ENCODE measurements around the gene ZNF48.

The ZNF48 gene

GRCh38 chr16:30417529-30418349 is 22.5 kb downstream of the ZNF48 start:
- H3K4me3 ChIP-seq (ENCODE audit: low read depth, low read length): peak overlapping the region; percentile 72
- DNase-seq (ENCODE audit: low read depth): peak; percentile 96
- TF ChIP-seq CTCF (conservative IDR thresholded peaks at IDR 0.05; ENCODE audit: low read depth, low read length): peak; percentile 12

GRCh38 chr16:30418350-30419181 is 23.3 kb downstream of the ZNF48 start:
- no peak for TF ChIP-seq CTCF (conservative IDR thresholded peaks at IDR 0.05; ENCODE audit: low read depth, low read length)
- peak overlapping the region; percentile 72 for H3K4me3 ChIP-seq (ENCODE audit: low read depth, low read length)
- no peak for DNase-seq (ENCODE audit: low read depth)

GRCh38 chr16:30421010-30421409 is 25.8 kb downstream of the ZNF48 start:
- no peak for TF ChIP-seq CTCF (conservative IDR thresholded peaks at IDR 0.05; ENCODE audit: low read depth, low read length)
- H3K4me3 ChIP-seq (ENCODE audit: low read depth, low read length): no peak overlapping the region
- no peak for DNase-seq (ENCODE audit: low read depth)

GRCh38 chr16:30428055-30428454 is 32.8 kb downstream of the ZNF48 start:
- H3K4me3 ChIP-seq (ENCODE audit: low read depth, low read length): no peak overlapping the region
- no peak for TF ChIP-seq CTCF (conservative IDR thresholded peaks at IDR 0.05; ENCODE audit: low read depth, low read length)
- DNase-seq (ENCODE audit: low read depth): no peak

- DNase-seq (ENCODE audit: low read depth): no peak
- H3K4me3 ChIP-seq (ENCODE audit: low read depth, low read length): peak overlapping the region; percentile 88
- TF ChIP-seq CTCF (conservative IDR thresholded peaks at IDR 0.05; ENCODE audit: low read depth, low read length): no peak
These were observed 34.1 kb downstream of the ZNF48 start for GRCh38 chr16:30429418-30429677.

- DNase-seq (ENCODE audit: low read depth): peak; percentile 99
- peak within 1 kb of the TSS; percentile 88 for H3K4me3 ChIP-seq (ENCODE audit: low read depth, low read length)
- TF ChIP-seq CTCF (conservative IDR thresholded peaks at IDR 0.05; ENCODE audit: low read depth, low read length): peak; percentile 89
These were observed 34.6 kb downstream of the ZNF48 start, which contains the start of gene DCTPP1 for GRCh38 chr16:30429678-30430427. Gene DCTPP1 (minus strand): TSS chr16:30430030. CDS start chr16:30429980, 50 bp downstream.
